GDM1 (cell line): ENCODE results near the gene TMEM40.
"Not testable (repeated sequence)": the region's sequence is repeated elsewhere in the genome, so short reads cannot be mapped to it uniquely, and the experiment has no call there.

Source experiments
- DNase-seq: peaks from one replicate; lab custom pipeline; 2025; lab: John Stamatoyannopoulos, UW

The TMEM40 gene

GRCh38 chr3:12750658-12751071 lies 8.4 kb downstream of the TMEM40 start:
- DNase-seq = no peak

GRCh38 chr3:12750223-12750622 lies 8.8 kb downstream of the TMEM40 start:
- no peak for DNase-seq

GRCh38 chr3:12748477-12748876 lies 10.6 kb downstream of the TMEM40 start:
- DNase-seq = no peak

- no peak for DNase-seq
Measured at GRCh38 chr3:12746419-12746818, 12.6 kb downstream of the TMEM40 start.

- DNase-seq = no peak
Measured at GRCh38 chr3:12744326-12744725, 14.7 kb downstream of the TMEM40 start.

GRCh38 chr3:12743583-12743982 lies 15.5 kb downstream of the TMEM40 start:
- no peak for DNase-seq

- DNase-seq = no peak
Measured at GRCh38 chr3:12742330-12743107, 16.5 kb downstream of the TMEM40 start.

GRCh38 chr3:12741209-12741608 lies 17.9 kb downstream of the TMEM40 start:
- DNase-seq = no peak

- DNase-seq = no peak
Measured at GRCh38 chr3:12737833-12738232, 21.2 kb downstream of the TMEM40 start.

GRCh38 chr3:12737319-12737718 lies 21.7 kb downstream of the TMEM40 start:
- no peak for DNase-seq

- no peak for DNase-seq
Measured at GRCh38 chr3:12734960-12735359, 24.1 kb downstream of the TMEM40 start.

GRCh38 chr3:12733566-12733965 lies 25.5 kb downstream of the TMEM40 start:
- no peak for DNase-seq

GRCh38 chr3:12730506-12731242 lies 28.4 kb downstream of the TMEM40 start:
- no peak for DNase-seq

- DNase-seq = no peak
Measured at GRCh38 chr3:12729051-12729651, 29.9 kb downstream of the TMEM40 start.

GRCh38 chr3:12727937-12728336 lies 31.1 kb downstream of the TMEM40 start:
- no peak for DNase-seq

GRCh38 chr3:12727481-12727880 lies 31.6 kb downstream of the TMEM40 start:
- no peak for DNase-seq

GRCh38 chr3:12725436-12725835 lies 33.6 kb downstream of the TMEM40 start:
- no peak for DNase-seq

- DNase-seq = no peak
Measured at GRCh38 chr3:12724794-12725193, 34.3 kb downstream of the TMEM40 start.

- DNase-seq = not testable (repeated sequence)
Measured at GRCh38 chr3:12723362-12723761, 35.7 kb downstream of the TMEM40 start.

- no peak for DNase-seq
Measured at GRCh38 chr3:12722226-12722625, 36.8 kb downstream of the TMEM40 start.

GRCh38 chr3:12719984-12720898 lies 38.8 kb downstream of the TMEM40 start:
- peak; percentile 45 for DNase-seq

- no peak for DNase-seq
Measured at GRCh38 chr3:12719541-12719940, 39.5 kb downstream of the TMEM40 start.
